Measurements from ENCODE around the gene ADGRD2.

DNA sequence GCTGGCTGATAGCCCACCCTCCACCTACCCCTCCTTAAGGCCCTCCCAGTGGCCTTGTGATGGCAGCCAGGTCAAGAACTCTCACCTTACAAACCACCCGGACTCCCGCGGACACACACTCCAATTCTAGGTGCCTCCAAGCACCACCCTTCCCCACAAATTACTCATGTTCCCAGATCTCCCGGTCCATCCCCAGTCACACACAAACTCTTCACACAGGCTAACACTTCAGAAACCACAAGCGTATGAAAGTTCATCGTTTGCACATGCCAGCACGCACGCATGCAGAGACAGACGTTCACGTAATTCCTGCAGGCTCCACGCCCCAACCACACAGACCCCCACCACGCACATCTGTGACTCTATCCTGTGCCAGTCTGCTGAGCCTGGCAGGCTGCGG lies 39.0 kb downstream of the ADGRD2 start:
- TF ChIP-seq TAF1 (IDR thresholded peaks at IDR 0.05; ENCODE audit: borderline replicate concordance, insufficient read depth, low read length) (no peak), POLR2AphosphoS5 (IDR thresholded peaks at IDR 0.05; ENCODE audit: low read depth, low read length) (no peak), FOXP2 (optimal IDR thresholded peaks at IDR 0.05; ENCODE audit: borderline replicate concordance, extremely low read depth, extremely low read length, insufficient read depth) (no peak), SIN3A (IDR thresholded peaks at IDR 0.05; ENCODE audit: borderline replicate concordance, insufficient read depth, low read length) (no peak)
- TF ChIP-seq, protein P1, sequence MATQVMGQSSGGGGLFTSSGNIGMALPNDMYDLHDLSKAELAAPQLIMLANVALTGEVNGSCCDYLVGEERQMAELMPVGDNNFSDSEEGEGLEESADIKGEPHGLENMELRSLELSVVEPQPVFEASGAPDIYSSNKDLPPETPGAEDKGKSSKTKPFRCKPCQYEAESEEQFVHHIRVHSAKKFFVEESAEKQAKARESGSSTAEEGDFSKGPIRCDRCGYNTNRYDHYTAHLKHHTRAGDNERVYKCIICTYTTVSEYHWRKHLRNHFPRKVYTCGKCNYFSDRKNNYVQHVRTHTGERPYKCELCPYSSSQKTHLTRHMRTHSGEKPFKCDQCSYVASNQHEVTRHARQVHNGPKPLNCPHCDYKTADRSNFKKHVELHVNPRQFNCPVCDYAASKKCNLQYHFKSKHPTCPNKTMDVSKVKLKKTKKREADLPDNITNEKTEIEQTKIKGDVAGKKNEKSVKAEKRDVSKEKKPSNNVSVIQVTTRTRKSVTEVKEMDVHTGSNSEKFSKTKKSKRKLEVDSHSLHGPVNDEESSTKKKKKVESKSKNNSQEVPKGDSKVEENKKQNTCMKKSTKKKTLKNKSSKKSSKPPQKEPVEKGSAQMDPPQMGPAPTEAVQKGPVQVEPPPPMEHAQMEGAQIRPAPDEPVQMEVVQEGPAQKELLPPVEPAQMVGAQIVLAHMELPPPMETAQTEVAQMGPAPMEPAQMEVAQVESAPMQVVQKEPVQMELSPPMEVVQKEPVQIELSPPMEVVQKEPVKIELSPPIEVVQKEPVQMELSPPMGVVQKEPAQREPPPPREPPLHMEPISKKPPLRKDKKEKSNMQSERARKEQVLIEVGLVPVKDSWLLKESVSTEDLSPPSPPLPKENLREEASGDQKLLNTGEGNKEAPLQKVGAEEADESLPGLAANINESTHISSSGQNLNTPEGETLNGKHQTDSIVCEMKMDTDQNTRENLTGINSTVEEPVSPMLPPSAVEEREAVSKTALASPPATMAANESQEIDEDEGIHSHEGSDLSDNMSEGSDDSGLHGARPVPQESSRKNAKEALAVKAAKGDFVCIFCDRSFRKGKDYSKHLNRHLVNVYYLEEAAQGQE (IDR thresholded peaks at IDR 0.05; ENCODE audit: insufficient read depth in 1 of 2, low read depth in 2 of 2, low read length in 2 of 2) = no peak

Data from PFSK-1 (cell line).